Daoy (cell line): ENCODE measurements around the gene CERS6. TPM values are rescaled to one million over a fixed set of nuclear protein-coding genes. Genes with fewer than 3 reads are reported as not detected.

Source experiments
- DNase-seq: peaks from one replicate; pipeline ENCODE4 v3.0.0-alpha.2; 2015; ENCODE audit warnings: low read depth
- total RNA-seq: library from RNA; depleted of rRNA; stranded (reverse); fragments of >200 nt; shearing (Covaris generic); gene quantifications from 2 replicates; pipeline ENCODE4 v1.2.3, GENCODE V29; 2014

Gene CERS6
- total RNA-seq, 1 experiment from 2014 or later = 16.4 TPM

- no peak for DNase-seq
Observed at GRCh38 chr2:168530982-168531622, 75.0 kb downstream of the CERS6 start.

GRCh38 chr2:168534926-168535325 lies 78.9 kb downstream of the CERS6 start:
- DNase-seq = no peak

GRCh38 chr2:168536925-168537466 lies 80.9 kb downstream of the CERS6 start:
- DNase-seq = no peak

DNA sequence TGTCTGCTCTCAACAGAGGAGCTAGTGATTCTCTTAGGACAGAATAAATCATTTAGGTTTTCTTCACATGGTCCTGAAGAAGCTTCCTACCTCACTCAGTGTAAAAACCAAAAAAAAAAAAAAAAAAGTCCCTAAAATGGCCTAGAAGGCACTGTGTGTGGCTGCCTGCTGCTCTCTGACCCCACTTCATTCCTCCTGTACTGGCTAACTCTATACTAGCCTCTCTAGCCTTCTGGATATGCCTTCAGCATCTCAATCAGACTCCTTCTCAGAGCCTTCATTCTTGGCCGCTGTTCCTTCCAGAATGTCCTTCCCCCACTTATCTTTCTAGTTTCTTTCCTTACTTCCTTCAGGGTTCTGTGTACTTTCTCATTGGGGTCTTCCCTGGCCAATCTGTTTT lies 82.1 kb downstream of the CERS6 start:
- no peak for DNase-seq

GRCh38 chr2:168538534-168538933 lies 82.5 kb downstream of the CERS6 start:
- DNase-seq = peak; percentile 11

DNA sequence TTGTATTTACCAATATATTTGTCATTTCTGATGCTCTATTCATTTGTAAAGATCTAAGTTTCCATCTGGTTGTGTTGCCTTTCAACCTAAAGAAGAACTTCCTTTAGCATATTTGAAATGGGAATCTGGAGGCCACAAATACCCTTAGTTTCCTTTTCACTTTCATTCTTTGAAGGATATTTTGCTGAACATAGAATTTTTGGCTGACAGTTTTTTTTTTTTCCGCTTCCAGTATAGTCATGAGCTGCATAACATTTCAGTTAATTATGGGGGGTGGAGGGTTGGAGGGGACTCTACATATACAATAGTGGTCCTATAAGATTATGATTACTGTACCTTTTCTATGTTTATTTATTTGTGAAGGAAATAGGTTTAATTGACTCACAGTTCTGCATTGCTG lies 83.9 kb downstream of the CERS6 start:
- no peak for DNase-seq

DNA sequence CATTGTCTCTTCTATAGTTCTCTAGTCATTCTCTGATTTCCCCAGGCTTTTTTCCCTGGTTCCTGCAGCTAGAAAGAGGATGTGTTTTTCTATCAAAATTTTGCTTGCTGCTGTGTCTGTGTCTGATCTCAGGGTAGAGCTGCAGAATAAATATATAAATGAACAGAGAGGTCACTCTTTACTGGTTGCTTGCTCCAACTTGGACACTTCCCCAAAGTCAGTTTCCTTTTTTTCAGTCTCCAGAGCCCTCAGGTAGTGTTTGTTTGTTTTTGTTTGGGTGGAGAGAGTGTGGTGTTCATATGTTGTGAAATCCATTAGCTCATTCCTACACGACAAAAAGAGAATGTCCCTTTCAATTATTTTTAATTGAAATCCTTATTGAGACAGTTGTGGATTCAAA lies 85.8 kb downstream of the CERS6 start:
- DNase-seq = no peak

DNA sequence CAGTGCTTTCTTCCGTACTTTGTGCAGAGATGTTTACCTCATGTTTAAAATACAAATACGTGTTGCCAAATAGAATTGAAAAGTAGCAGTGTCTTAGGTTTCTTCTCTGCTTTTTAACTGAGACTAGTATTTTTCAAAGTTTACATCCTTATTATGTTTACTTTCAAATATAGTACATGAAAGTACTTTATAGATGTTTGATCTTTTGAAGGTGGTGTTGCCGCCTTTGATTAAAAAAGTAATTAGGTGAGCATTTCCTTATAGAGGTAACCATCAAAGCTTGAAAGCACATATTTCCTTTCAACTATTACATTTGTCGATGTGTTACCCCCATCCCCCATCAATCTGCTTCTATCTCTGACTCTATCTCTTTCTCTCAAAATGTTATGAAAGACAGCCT lies 87.0 kb downstream of the CERS6 start:
- no peak for DNase-seq

DNA sequence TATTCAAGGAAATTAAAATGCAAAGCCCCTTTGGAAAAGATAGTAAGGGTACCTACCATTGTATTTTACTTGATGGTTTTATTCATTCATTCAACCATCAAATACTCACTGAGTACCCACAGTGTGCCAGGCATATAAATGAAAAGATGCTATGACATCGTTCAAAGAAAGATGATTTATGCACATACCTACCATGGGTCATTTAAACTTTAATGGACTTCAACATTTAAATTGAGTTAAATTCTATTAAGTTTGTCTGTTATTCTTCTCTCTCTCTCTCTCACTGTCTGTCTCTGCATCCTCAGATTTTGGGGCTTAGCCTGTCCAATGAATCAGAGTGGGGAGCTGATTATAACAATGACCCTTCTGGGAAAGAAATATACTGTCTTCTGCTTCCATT lies 87.9 kb downstream of the CERS6 start:
- no peak for DNase-seq

DNA sequence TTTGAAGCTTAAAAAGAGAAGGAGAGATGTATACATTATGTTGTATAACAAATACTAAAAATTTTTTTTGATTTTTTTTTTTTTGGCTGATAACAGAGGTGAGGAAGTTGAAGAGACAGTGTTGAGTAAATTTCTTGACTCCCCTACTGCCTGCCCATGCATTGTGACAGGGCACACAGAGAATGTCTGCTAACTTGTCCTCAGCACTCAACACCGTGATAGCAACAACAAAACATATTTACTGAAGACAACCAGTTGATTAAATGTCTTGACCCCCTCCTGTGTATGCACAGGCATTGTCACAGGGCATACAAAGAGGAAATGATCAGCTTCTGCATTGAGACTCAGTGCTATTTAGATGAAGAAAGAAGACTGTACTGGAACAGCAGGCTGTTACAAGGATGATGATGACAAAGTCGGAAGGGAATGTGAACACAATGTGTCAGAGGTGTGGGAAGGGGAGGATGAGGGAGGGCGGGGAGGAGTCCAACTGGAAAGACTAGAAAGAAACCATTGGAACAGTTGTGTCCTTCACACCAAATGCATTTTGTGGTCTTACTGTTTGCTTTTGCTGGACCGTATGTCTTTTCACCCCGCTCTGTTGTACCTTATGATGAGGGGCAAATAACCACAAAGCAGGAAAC lies 89.5 kb downstream of the CERS6 start:
- peak; percentile 92 for DNase-seq

GRCh38 chr2:168550670-168551069 lies 94.6 kb downstream of the CERS6 start:
- peak; percentile 35 for DNase-seq

DNA sequence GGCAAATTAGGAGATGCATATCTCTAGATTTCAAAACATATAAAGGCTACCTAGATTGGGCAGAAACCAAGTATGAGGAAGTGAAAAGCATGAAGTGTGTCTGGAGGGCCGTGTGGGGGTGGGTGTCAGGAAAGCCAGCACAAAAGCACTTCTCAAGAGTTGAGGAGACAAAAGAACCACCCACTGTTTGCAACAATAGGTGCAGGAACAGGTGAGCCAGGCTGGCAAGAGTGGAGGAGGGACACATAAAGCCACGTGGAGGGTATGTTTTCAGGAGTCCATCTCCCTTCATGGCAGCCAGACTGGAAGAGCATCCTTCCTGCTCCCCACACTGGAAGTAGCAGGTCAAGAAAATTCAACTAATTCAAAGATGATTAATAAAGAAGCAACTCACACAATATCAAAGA lies 96.4 kb downstream of the CERS6 start:
- no peak for DNase-seq

GRCh38 chr2:168555283-168555682 lies 99.2 kb downstream of the CERS6 start:
- DNase-seq = no peak

DNA sequence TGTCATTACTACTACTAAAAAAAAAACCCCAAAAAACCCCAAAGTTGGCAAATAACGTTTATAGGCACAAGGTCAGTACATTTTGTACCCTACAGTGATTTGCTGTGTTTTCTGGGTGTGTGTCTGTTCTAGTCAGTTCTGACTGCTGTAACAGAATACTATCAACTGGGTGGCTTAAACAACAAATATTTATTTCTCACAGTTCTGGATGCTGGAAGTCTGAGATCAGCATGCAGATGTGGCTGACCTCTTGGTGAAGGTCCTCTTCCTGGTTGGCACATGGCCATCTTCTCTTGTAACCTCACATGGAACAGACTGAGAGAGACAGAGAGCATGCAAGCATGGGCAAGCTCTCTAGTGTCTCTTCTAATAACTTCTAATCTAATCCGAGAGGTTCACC lies 103.1 kb downstream of the CERS6 start:
- DNase-seq = no peak

DNA sequence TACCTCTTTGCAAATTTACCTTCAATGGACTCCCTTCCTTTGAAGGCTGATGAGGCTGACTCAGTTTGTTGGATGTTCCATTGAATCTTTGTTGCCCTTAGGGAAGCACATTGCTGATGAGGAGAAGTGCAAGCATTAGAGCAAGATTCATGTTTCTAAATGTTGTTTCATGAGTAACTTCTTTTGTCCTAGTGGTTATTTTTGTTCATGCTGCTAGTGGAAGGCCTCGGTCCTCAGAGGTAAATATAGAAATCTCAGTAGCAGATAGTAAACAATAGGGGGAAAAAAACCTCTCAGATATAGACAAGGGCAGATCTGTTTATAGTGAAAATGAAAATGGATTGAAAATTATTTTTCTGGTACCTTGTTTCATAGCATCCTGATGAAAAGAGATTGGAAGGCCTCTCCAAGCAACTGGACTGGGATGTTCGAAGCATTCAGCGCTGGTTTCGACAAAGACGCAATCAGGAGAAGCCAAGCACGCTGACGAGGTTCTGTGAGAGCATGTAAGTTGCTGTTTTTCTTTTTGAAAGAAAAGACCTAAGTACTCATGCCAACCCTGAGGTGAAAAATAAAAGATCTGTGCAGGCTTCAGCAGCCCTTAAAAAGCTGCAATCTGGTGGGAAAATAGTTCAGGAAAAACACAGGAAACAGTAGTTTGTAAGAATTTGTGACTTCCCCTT lies 104.9 kb downstream of the CERS6 start:
- no peak for DNase-seq

DNA sequence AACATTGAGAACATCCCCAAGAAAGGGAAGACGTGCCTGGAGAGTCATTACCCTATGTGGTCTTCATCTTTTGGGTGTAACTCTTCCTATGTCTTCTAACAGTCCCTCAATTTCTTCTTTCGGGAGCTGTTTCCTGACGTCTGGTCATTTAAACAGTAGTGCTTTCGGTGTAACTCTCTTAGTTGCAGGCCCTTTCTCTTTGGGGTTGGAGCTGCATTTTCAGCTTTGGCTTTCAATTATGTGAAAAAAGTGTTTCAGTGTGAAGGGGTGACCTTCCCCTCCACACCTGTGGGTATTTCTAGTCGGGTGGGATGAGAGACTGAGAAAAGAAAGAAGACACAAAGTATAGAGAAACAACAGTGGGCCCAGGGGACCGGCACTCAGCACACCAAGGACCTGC lies 105.9 kb downstream of the CERS6 start:
- DNase-seq = no peak

GRCh38 chr2:168562971-168563370 lies 106.9 kb downstream of the CERS6 start:
- DNase-seq = no peak

DNA sequence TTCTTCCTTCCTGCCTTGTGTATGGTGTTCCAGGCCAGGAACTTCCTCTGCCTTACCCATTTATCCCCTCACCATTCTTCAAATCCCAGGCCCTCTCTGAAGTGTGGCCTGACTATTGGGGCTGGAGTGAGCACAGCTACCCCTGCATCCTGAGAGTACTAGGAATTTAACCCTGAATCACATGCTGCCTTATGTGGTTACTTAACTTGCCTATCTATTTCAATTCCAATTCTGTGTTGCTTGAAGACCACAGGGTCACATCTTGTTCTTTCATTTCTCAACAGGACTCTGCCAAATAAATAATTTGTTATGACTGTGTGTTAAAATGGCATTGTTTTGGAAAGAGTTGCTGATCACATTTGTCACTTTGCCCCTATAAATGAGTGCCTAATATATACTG lies 108.6 kb downstream of the CERS6 start:
- no peak for DNase-seq

GRCh38 chr2:168565112-168565511 lies 109.0 kb downstream of the CERS6 start:
- DNase-seq = peak; percentile 27

DNA sequence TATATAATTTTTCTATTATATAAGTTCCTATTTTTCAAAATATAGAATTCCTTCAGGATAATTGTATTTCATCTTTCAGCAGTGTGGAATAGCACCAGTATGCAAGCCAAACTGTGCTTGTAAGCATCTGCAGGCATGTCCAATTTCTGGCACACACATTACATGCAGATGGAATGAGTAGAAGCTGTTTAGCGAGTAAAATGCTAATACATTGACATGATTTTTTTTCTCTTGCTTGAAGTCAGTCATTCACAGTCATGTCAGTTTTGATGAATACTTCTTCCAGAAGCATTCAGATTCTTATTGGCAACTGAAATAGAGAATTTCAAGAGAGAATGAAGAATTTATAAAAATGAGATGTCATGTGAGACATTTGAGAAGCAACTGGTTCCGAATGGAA lies 109.4 kb downstream of the CERS6 start:
- DNase-seq = no peak

DNA sequence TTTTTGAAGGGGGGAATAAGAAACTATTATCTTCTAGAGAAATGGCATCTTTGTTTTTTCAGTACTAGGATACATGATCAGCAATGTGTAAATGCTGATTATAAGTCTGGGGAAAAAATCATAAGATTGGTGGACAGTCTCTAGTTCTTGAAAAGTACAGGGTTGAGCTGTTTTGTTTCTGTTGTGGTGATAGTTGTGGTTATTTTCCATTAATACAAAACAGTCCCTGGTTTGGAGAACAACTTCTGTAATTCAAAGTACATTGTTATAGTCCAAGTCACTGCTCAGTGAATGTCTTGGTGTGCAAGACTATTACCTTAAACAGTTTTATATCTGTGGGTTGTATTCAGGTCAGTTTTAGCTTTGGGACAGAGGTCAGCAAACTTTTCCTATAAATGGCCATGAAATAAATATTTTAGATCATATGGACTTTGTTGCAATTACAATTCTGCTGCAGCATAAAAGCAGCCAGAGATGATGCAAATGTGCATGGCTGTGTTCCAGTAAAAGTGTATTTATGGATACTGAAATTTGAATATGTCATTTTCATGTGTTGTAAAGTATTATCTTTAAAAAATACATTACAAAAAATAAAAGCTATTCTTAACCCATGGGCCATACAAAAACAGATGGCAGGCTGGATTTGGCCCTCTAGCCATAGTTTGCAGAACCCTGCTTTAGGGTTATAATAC lies 111.0 kb downstream of the CERS6 start:
- DNase-seq = no peak

GRCh38 chr2:168567836-168568235 lies 111.8 kb downstream of the CERS6 start:
- no peak for DNase-seq
